OCI-LY7 (cell line): Measurements from ENCODE around the gene DAB2IP. TPM values are rescaled to one million over a fixed set of nuclear protein-coding genes. Genes with fewer than 3 reads are reported as not detected.

Experiments used
- BruUV-seq: library from RNA; stranded (reverse); fragments of 400-500 nt; replicated peaks from 2 replicates; lab custom pipeline; 2021; lab: Mats Ljungman, UMichigan
- CTCF ChIA-PET: fragments of 300-600 bp; sonication (Branson Sonifier 250); formaldehyde crosslinking; loops from one replicate; lab custom pipeline; 2022; ENCODE audit warnings: antibody characterized with exemption; ENCODE audit not compliant: unreplicated experiment; lab: Charles Lee
- POLR2A ChIA-PET: fragments of 300-600 bp; sonication (Branson Sonifier 250); formaldehyde crosslinking; loops from one replicate; lab custom pipeline; 2022; ENCODE audit warnings: antibody characterized with exemption; lab: Charles Lee
- DNase-seq: peaks from one replicate; pipeline ENCODE4 v3.0.0-alpha.2; 2015; ENCODE audit warnings: low spot score
- H2AFZ ChIP-seq: fragments of 200-600 bp; sonication (generic), shearing (Covaris generic); 2 replicates; pipeline ENCODE4 v1.6.1; 2014; ENCODE audit warnings: mild to moderate bottlenecking, antibody characterized with exemption, low read length, moderate library complexity
- H3K27ac ChIP-seq: fragments of 200-600 bp; sonication (generic); 2 replicates; pipeline ENCODE4 v1.5.1; 2014; ENCODE audit warnings: mixed run types, low read depth, mild to moderate bottlenecking, moderate library complexity, low read length, inconsistent platforms; ENCODE audit not compliant: poor library complexity, severe bottlenecking
- H3K36me3 ChIP-seq: fragments of 200-600 bp; sonication (generic); 2 replicates; pipeline ENCODE4 v1.6.1; 2014; ENCODE audit warnings: mild to moderate bottlenecking, antibody characterized with exemption, low read length, moderate library complexity, mixed read lengths; ENCODE audit not compliant: insufficient read depth
- H3K4me1 ChIP-seq: fragments of 200-600 bp; sonication (generic); 2 replicates; pipeline ENCODE4 v1.5.1; 2014; ENCODE audit warnings: mild to moderate bottlenecking, low read length; ENCODE audit not compliant: insufficient read depth, poor library complexity, severe bottlenecking
- H3K4me2 ChIP-seq: fragments of 200-600 bp; sonication (generic); 2 replicates; pipeline ENCODE4 v1.6.1; 2014; ENCODE audit warnings: mild to moderate bottlenecking, low read length
- H3K4me3 ChIP-seq: fragments of 200-600 bp; sonication (generic); 2 replicates; pipeline ENCODE4 v1.5.1; 2014; ENCODE audit warnings: mild to moderate bottlenecking, low read depth, low read length; ENCODE audit not compliant: poor library complexity, severe bottlenecking
- H3K79me2 ChIP-seq: fragments of 200-600 bp; sonication (generic); 2 replicates; pipeline ENCODE4 v1.6.1; 2016; ENCODE audit warnings: low read depth, mild to moderate bottlenecking, low read length, moderate library complexity, mixed read lengths; ENCODE audit not compliant: insufficient read depth
- H3K9me2 ChIP-seq: fragments of 200-600 bp; sonication (generic); 2 replicates; pipeline ENCODE4 v1.6.1; 2016; ENCODE audit warnings: mild to moderate bottlenecking, low read length, mixed read lengths; ENCODE audit not compliant: insufficient read depth
- H3K9me3 ChIP-seq: fragments of 200-600 bp; sonication (generic); 2 replicates; pipeline ENCODE4 v1.6.1; 2014; ENCODE audit warnings: mild to moderate bottlenecking, mixed run types, low read length, mixed read lengths
- H4K20me1 ChIP-seq: fragments of 200-600 bp; sonication (generic); 2 replicates; pipeline ENCODE4 v1.6.1; 2014; ENCODE audit warnings: mild to moderate bottlenecking, antibody characterized with exemption, low read length, moderate library complexity, mixed read lengths; ENCODE audit not compliant: insufficient read depth
- EZH2phosphoT487 ChIP-seq: fragments of 200-600 bp; sonication (generic); IDR thresholded peaks from 2 replicates; pipeline ENCODE4 v1.6.1; 2018; ENCODE audit warnings: low read depth, borderline replicate concordance, mild to moderate bottlenecking, mixed run types, antibody characterized with exemption, low read length, moderate library complexity, mixed read lengths
- intact Hi-C: fragments of 100-400 bp; cut with micrococcal nuclease; formaldehyde crosslinking; loops from one replicate; pipeline ENCODE4 v1.10.0; 2022; ENCODE audit not compliant: unreplicated experiment
- total RNA-seq, 2 experiments: library from RNA; depleted of rRNA in 1 of 2; stranded (reverse); fragments of >200 nt in 1 of 2; shearing (Covaris generic) in 1 of 2; gene quantifications; 2 replicates each; pipeline ENCODE4 v1.2.3, GENCODE V29; 2014 to 2022
- TF ChIP-seq, protein P1 (sequence below): fragments of 200-600 bp; sonication (generic); conservative IDR thresholded peaks from 2 replicates; pipeline ENCODE4 v1.5.1; 2014; ENCODE audit warnings: mild to moderate bottlenecking, antibody characterized with exemption, low read length, moderate library complexity, mixed read lengths

DAB2IP gene
- total RNA-seq, 2 experiments from 2014 or later = 3.9 to 11.1 TPM

DNA sequence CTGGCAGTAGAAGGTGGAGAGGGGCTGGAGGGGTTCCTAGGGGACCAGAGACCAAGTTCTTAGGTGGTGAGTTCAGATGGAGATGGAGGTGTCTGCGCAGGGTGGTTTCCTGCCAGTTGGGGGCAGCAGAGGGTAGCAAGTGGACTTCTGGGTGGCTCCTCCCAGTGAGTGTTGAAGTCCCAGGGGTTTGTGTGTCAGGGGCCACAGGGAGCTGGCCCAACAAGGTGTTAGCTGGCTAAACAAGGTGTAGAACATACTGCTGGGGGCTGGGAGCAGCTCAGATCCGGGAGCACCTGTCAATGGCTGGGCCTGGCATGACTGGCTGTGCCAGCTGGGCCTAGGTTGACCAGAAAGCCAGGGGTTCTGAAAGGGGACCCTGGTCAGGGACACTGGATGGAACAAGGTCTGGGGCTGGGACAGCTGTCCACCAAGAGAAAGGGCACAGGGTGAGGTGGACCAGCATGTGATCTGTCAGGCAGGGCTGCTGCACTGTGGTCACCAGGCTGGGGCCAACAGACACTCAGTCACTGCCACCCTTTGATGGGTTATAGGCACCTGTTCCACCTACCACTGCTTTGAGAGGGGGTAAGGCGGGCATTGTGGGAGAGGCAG is 35.6 kb downstream of the DAB2IP start:
- H3K4me2 ChIP-seq = no peak overlapping the region
- no peaks in the 10 kb centered on the region for H3K79me2 ChIP-seq
- intact Hi-C loops = loop anchor here (1.0 to 2.0 kb wide), 4 partner anchors 58 to 330 kb away; no protein-coding TSS in a partner anchor
- H3K9me2 ChIP-seq = no peaks in the 10 kb centered on the region
- ChIA-PET POLR2A (interaction anchor here (0.6 kb wide), 1 partner anchor 149 kb away, joined by 3 read pairs; no protein-coding TSS in a partner anchor), CTCF (interaction anchor here (0.6 to 1.1 kb wide), 7 partner anchors 9 to 403 kb away, joined by 3 to 8 read pairs (median 4); no protein-coding TSS in a partner anchor)
- no peak overlapping the region for H3K27ac ChIP-seq
- H4K20me1 ChIP-seq = no peaks in the 10 kb centered on the region
- peak; percentile 83 for DNase-seq
- H3K36me3 ChIP-seq = no peaks in the 10 kb centered on the region
- H3K4me1 ChIP-seq = peaks cover 13% of the 10 kb centered on the region
- no peak overlapping the region for H2AFZ ChIP-seq
- H3K9me3 ChIP-seq = no peaks in the 10 kb centered on the region
- no TSS peak for BruUV-seq
- H3K4me3 ChIP-seq = no peak overlapping the region
- TF ChIP-seq, protein P1, sequence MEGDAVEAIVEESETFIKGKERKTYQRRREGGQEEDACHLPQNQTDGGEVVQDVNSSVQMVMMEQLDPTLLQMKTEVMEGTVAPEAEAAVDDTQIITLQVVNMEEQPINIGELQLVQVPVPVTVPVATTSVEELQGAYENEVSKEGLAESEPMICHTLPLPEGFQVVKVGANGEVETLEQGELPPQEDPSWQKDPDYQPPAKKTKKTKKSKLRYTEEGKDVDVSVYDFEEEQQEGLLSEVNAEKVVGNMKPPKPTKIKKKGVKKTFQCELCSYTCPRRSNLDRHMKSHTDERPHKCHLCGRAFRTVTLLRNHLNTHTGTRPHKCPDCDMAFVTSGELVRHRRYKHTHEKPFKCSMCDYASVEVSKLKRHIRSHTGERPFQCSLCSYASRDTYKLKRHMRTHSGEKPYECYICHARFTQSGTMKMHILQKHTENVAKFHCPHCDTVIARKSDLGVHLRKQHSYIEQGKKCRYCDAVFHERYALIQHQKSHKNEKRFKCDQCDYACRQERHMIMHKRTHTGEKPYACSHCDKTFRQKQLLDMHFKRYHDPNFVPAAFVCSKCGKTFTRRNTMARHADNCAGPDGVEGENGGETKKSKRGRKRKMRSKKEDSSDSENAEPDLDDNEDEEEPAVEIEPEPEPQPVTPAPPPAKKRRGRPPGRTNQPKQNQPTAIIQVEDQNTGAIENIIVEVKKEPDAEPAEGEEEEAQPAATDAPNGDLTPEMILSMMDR = peak; percentile 97
- no peak for TF ChIP-seq EZH2phosphoT487

DNA sequence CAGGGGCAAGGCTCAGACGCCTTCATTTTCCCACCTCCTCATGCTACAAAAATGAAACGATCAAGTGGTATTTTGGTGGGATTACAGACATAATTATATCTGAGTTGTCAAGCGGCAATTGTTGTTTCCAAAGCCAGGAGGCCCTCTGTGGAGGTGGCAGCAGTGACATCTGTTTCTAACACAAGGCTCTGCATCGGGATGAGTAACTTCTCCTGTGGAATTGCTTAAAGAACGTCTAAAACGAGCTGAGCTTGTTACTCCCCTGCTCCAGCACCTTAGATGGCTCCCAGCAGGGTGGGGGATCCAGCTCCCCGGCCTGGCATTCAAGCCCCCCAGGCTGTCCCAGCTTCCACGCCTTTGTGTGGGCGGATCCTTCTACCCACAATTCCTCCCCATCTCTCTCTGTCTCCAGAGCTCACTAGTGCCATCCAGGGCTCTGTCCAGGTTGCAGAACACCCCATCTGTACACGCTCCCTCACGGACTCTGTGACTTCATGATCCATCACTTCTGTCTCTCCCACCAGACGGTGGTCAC is 36.8 kb downstream of the DAB2IP start:
- Histone ChIP-seq H3K4me3 (no peak overlapping the region), H4K20me1 (no peaks in the 10 kb centered on the region), H3K9me3 (no peaks in the 10 kb centered on the region), H3K79me2 (no peaks in the 10 kb centered on the region), H3K27ac (no peak overlapping the region), H3K36me3 (no peaks in the 10 kb centered on the region), H3K9me2 (no peaks in the 10 kb centered on the region), H3K4me2 (no peak overlapping the region), H3K4me1 (peaks cover 13% of the 10 kb centered on the region), H2AFZ (no peak overlapping the region)
- intact Hi-C loops = no loop called here
- no peak for DNase-seq
- POLR2A ChIA-PET = interaction anchor here (0.9 kb wide), 1 partner anchor 10 kb away, joined by 3 read pairs; no protein-coding TSS in a partner anchor
- BruUV-seq = no TSS peak
- TF ChIP-seq, protein P1 = no peak
- TF ChIP-seq EZH2phosphoT487 = no peak
- CTCF ChIA-PET = interaction anchor here (0.6 kb wide), 1 partner anchor 50 kb away, joined by 14 read pairs; no protein-coding TSS in a partner anchor

DNA sequence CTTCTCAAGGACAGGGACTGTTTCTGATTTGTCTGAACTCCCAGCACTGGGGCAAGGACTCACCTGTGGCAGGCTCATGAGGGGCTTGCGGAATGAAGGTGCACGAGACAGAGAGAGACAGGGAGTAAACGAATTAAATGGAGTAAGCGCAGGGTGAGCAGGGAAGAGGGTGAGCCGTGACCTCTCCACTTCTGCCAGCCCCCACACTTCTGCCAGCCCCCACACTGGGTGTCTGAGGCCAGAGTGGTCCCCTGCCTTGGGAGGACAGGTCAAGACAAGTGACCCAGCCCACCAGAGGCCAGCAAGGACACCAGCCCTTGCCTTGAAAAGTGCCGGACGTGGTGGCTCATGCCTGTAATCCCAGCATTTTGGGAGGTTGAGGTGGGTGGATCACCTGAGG is 37.2 kb downstream of the DAB2IP start:
- Histone ChIP-seq H3K4me2 (no peak overlapping the region), H3K4me3 (no peak overlapping the region), H3K79me2 (no peaks in the 10 kb centered on the region), H4K20me1 (no peaks in the 10 kb centered on the region), H3K4me1 (peaks cover 13% of the 10 kb centered on the region), H3K9me2 (no peaks in the 10 kb centered on the region), H3K27ac (no peak overlapping the region), H3K36me3 (no peaks in the 10 kb centered on the region), H3K9me3 (no peaks in the 10 kb centered on the region), H2AFZ (no peak overlapping the region)
- intact Hi-C loops = no loop called here
- ChIA-PET CTCF (interaction anchor here (0.6 to 1.6 kb wide), 2 partner anchors 50 to 301 kb away, joined by 3 to 14 read pairs; no protein-coding TSS in a partner anchor), POLR2A (interaction anchor here (0.7 kb wide), 1 partner anchor 335 kb away, joined by 5 read pairs; no protein-coding TSS in a partner anchor)
- TF ChIP-seq, protein P1 = no peak
- TF ChIP-seq EZH2phosphoT487 = no peak
- no TSS peak for BruUV-seq
- no peak for DNase-seq
